ENCODE data around the gene PACSIN2.

PACSIN2 gene

DNA sequence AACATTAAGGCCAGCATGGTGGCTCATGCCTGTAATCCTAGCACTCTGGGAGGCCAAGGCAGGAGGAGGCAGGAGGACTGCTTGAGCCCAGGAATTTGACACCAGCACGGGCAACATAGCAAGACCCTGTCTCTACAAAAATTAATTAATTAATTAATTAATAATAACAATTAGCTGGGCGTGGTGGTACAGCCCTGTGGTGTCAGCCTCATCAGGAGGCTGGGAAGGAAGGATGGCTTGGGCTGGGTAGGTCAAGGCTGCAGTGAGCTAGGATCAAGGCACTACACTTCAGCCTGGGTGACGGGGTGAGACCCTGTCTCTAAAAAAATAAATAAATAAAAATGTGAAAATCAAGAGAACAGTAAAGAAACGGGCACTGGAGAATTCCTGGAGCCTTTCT, 159.2 kb downstream of the PACSIN2 start:
- no peak for DNase-seq

GRCh38 chr22:42855211-42855610, 159.7 kb downstream of the PACSIN2 start:
- DNase-seq = no peak

- no peak for DNase-seq
These were observed 165.9 kb downstream of the PACSIN2 start for GRCh38 chr22:42848941-42849550.

GRCh38 chr22:42847110-42847509, 167.8 kb downstream of the PACSIN2 start:
- no peak for DNase-seq

DNA sequence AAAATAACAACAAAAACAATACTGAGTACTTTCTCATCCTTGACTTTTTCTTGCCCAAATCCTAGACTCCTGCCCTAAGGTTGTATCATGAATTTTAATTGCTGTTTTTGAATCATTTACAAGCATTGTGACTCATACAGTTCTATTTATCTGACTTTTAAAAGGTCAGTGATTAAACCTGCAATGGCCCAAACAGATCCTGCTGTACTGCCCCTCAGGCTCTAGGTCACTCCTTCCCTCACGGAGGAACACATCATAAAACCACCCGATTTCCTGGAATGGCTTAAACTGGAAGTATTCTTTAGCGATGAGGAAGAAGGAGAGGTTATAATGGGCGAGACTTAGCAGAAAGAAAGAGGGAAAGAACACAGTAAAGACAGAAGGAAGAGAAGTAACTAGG, 170.2 kb downstream of the PACSIN2 start:
- DNase-seq = no peak

GRCh38 chr22:42842658-42843370, 172.1 kb downstream of the PACSIN2 start:
- no peak for DNase-seq

- DNase-seq = no peak
These were observed 173.5 kb downstream of the PACSIN2 start for GRCh38 chr22:42841444-42841843.

DNA sequence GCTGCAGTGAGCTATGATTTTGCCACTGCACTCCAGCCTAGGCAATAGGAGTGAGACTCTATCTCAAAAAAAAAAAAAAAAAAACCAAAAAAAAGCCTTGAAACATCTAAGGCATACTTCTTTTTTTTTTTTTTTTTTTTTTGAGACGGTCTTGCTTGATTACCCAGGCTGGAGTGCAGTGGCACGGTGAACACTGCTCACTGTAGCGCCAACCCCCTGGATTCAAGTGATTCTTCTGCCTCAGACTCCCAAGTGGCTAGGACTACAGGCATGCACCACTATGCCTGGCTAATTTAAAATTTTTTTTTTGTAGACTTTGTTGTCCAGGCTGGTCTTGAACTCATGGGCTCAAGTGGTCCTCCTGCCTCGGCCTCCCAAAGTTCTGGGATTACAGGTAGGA, 177.4 kb downstream of the PACSIN2 start:
- DNase-seq = no peak

- no peak for DNase-seq
These were observed 178.9 kb downstream of the PACSIN2 start for GRCh38 chr22:42836026-42836425.

GRCh38 chr22:42834177-42834949, 180.6 kb downstream of the PACSIN2 start:
- no peak for DNase-seq

- DNase-seq = no peak
These were observed 181.8 kb downstream of the PACSIN2 start for GRCh38 chr22:42833104-42833503.

DNA sequence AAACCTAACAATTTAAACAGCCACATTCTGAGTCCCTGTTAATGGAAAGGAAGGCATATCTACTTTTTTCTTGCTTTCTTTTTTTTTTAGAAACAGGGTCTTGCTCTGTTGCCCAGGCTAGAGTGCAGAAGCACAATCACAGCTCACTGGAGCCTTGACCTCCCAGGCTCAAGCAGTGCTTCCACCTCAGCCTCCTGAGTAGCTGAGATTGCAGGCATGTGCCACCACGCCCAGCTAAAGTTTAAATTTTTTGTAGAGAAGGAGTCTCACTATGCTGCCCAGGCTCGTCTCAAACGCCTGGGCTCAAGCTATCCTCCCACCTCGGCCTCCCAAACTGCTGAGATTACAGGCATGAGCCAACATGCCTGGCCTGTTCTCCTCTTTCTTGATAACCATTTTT, 183.2 kb downstream of the PACSIN2 start:
- no peak for DNase-seq

DNA sequence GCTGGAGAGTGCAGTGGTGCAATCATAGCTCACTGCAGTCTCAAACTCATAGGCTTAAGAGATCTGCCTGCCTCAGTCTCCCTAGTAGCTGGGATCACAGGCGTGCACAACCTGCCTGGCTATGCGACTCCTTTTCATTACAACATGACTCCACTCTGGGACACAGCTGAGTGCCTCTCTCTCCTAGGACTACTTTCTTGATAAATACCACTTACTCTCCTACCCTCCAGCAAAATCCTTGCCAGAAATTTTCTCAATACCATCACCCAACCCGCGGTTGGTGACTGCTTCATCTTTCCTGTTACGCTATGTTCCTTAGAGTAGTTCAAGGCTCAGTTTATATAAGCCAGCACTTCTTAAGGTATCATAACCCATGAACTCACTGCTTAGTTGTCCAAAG, 184.8 kb downstream of the PACSIN2 start:
- no peak for DNase-seq

- DNase-seq = no peak
These were observed 185.6 kb downstream of the PACSIN2 start for GRCh38 chr22:42829302-42829701.

GRCh38 chr22:42825796-42826195, 189.2 kb downstream of the PACSIN2 start:
- DNase-seq = no peak

DNA sequence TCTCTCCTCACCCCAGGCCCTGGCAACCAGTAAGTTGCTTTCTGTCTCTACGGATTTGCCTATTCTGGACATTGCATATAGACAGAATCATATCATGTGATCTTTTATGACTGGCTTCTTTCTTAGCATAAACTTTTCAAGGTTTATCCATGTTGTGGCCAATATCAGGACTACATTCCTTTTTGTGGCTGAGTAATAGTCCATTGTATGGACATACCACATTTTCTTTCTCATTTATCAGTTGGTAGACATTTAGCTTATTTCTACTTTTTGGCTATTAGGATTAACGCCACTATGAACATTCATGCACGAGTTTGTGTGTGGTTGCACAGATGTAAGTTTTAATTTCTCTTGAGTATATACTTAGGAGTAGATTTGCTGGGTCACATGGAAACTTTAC, 193.6 kb downstream of the PACSIN2 start:
- no peak for DNase-seq

GRCh38 chr22:42820045-42820763, 194.7 kb downstream of the PACSIN2 start:
- no peak for DNase-seq
